Urinary bladder (tissue), 4 donors: ENCODE results near the gene CCDC88A. TPM values are rescaled to one million over a fixed set of nuclear protein-coding genes. Genes with fewer than 3 reads are reported as not detected.
"Not testable (repeated sequence)": the region's sequence is repeated elsewhere in the genome, so short reads cannot be mapped to it uniquely, and the experiment has no call there.

Source experiments
- DNase-seq: peaks from one replicate; pipeline ENCODE4 v3.0.0-alpha.2; 2015; ENCODE audit errors: extremely low spot score
- H3K27ac ChIP-seq: one replicate; pipeline ENCODE4 v1.5.1; 2013; ENCODE audit warnings: low read depth, mild to moderate bottlenecking, moderate library complexity
- H3K36me3 ChIP-seq: one replicate; pipeline ENCODE4 v1.6.1; 2013; ENCODE audit warnings: mild to moderate bottlenecking, moderate library complexity; ENCODE audit not compliant: insufficient read depth
- H3K4me1 ChIP-seq: one replicate; pipeline ENCODE4 v1.6.1; 2013; ENCODE audit warnings: mild to moderate bottlenecking, moderate library complexity; ENCODE audit not compliant: insufficient read depth
- H3K4me3 ChIP-seq: one replicate; pipeline ENCODE4 v1.5.1; 2013; ENCODE audit warnings: low read depth, low read length
- WGBS: extraction: QIAGEN DNeasy Blood & Tissue Kit; methylation state at CpG from one replicate; pipeline ENCODE4 v1.1.7; 2013; 5-methylcytosine and 5-hydroxymethylcytosine counted together
- polyA plus RNA-seq: library from polyadenylated mRNA; stranded (reverse); fragments of 200-250 nt; gene quantifications from one replicate; pipeline ENCODE4 v1.2.3, GENCODE V29; 2013
- small RNA-seq: library from RNA; depleted of rRNA; stranded (forward); fragments of <200 nt; gene quantifications from one replicate; pipeline ENCODE3, GENCODE V24; 2014
- total RNA-seq: library from RNA; depleted of rRNA; stranded (reverse); fragments of >200 nt; gene quantifications from one replicate; pipeline ENCODE4 v1.2.3, GENCODE V29; 2014
- donor health status: healthy with polysubstance abuse.
- donor health status: healthy.

CCDC88A gene
- total and polyA plus RNA-seq, 2 donors = 12.0 to 210 TPM

DNA sequence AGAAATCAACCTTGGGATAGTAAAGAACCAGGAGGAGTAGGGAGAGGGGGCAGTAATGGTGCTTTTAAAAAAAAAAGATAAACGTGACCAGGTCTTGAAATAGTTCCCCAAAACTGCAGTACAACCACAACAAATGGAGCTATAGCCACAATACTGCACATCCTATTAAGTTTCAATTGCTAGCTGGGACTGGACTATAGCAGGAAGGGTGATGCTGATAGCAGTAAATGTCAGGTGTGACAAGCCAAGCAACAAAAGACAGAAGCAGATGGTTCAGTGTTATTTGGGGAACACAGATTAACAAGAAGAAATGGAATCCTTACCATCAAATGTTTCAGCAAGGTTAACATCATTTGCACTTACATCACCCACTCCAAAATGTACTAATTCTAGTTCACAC, 177.0 kb downstream of the CCDC88A start:
- H3K27ac ChIP-seq = no peak overlapping the region
- H3K4me1 ChIP-seq = no peaks in the 10 kb centered on the region
- 55% methylated on average over 1 of the region's 1 CpG for WGBS
- no peak for DNase-seq
- no peak overlapping the region for H3K4me3 ChIP-seq
- H3K36me3 ChIP-seq = peaks cover 2% of the 10 kb centered on the region

DNA sequence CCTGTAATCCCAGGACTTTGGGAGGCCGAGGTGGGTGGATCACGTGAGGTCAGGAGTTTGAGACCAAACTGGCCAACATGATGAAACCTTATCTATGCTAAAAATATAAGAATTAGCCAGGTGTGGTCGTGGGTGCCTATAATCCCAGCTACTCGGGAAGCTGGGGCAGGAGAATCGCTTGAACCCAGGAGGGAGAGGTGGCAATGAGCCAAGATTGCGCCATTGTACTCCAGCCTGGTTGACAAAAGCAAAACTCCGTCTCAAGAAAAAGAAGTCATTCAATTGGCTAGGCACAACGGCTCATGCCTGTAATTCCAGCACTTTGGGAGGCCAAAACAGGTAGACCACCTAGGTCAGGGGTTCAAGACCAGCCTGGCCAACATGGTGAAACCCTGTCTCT, 178.1 kb downstream of the CCDC88A start:
- not testable (repeated sequence) for H3K4me1 ChIP-seq, H3K27ac ChIP-seq, H3K36me3 ChIP-seq, DNase-seq, H3K4me3 ChIP-seq
- WGBS = 93% methylated on average over 8 of the region's 8 CpGs

DNA sequence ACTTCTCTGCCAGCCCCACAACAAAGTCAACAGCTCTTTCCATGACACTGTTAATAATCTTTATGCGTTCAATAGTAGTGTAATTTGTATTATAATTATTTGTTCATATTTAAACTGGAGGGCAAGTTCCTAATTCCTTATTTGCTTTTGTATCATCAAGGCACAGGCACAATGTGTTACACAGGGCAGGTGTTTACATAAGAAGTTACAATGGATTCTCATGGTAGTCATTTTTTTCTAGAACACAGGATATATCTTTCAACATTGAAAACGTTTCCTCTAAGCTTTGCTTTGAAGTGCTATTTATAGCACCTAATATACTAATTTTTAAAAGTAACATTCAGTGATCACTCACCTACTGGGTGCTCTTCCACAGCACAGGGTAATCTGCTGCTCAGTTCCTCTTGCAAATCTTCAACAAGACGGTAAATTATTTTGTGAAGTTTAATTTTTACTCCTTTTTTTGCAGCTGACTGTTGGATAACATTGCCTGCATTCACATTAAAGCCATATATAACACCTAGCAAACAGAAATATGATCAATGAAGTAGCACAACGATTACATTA, 179.9 kb downstream of the CCDC88A start:
- H3K4me1 ChIP-seq = no peaks in the 10 kb centered on the region
- no peak overlapping the region for H3K27ac ChIP-seq
- H3K36me3 ChIP-seq = peaks cover 5% of the 10 kb centered on the region
- no peak for DNase-seq
- WGBS = 67% methylated on average over 4 of the region's 4 CpGs
- no peak overlapping the region for H3K4me3 ChIP-seq

Small RNAs within 50 kb of the gene (small RNA-seq; reads per million reads assigned to genes)
- gene RF00019 (not detected), gene RNU6-221P (not detected), gene RNU6-775P (not detected)

Other genes with a start within 250 kb of the CCDC88A start
- gene CLHC1, start 187.6 kb downstream of the CCDC88A start, total RNA-seq = 56.6 TPM
- 3.8 TPM for gene CLHC1, start 187.6 kb downstream of the CCDC88A start, polyA plus RNA-seq
- 945 TPM for gene RPS27A, start 187.2 kb downstream of the CCDC88A start, total RNA-seq
- gene RPS27A, start 187.2 kb downstream of the CCDC88A start, polyA plus RNA-seq = 2,437 TPM
- 26.9 TPM for gene MTIF2, start 150.6 kb downstream of the CCDC88A start, total RNA-seq
- 18.8 TPM for gene MTIF2, start 150.6 kb downstream of the CCDC88A start, polyA plus RNA-seq
- gene CFAP36, start 99.9 kb upstream of the CCDC88A start, total RNA-seq = 31.0 TPM
- gene CFAP36, start 99.9 kb upstream of the CCDC88A start, polyA plus RNA-seq = 48.9 TPM
- 112 TPM for gene PPP4R3B, start 197.8 kb upstream of the CCDC88A start, total RNA-seq
- gene PPP4R3B, start 197.8 kb upstream of the CCDC88A start, polyA plus RNA-seq = 33.2 TPM